Activated CD8-positive, alpha-beta memory T cell treated with anti-CD3 and anti-CD28 coated beads for 48 hours (primary cell): ENCODE results near the gene SLFN12.
A peak's percentile ranks its signal among the peaks of the same experiment; 100 is the strongest.
"Not testable (repeated sequence)": the region's sequence is repeated elsewhere in the genome, so short reads cannot be mapped to it uniquely, and the experiment has no call there.

ENCODE experiments used
- DNase-seq, 3 experiments: peaks; one replicate each; pipeline ENCODE4 v3.0.0-alpha.2; 2020; ENCODE audit warnings: low read depth in 2 of 3, low spot score in 2 of 3

The SLFN12 gene

DNA sequence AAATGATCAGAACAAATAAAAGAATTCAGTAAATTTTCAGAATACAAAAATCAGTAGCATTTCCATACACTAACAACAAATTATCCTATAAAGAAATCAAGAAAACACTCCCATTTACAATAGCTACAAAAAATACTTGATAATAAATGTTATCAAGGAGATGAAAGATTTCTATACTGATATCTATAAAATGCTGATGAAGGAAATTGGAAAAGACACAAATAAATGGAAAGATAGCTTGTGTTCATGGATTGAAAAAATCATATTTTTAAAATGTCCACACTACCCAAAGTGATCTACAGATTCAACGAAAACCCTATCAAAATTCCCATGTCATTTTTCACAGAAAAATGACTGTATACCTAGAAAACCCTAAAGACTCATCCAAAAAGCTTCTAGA, 18.1 kb downstream of the SLFN12 start:
- DNase-seq = no peak

GRCh38 chr17:35407531-35407930, 24.8 kb downstream of the SLFN12 start:
- DNase-seq = no peak

GRCh38 chr17:35406568-35406967, 25.7 kb downstream of the SLFN12 start:
- DNase-seq = no peak

DNA sequence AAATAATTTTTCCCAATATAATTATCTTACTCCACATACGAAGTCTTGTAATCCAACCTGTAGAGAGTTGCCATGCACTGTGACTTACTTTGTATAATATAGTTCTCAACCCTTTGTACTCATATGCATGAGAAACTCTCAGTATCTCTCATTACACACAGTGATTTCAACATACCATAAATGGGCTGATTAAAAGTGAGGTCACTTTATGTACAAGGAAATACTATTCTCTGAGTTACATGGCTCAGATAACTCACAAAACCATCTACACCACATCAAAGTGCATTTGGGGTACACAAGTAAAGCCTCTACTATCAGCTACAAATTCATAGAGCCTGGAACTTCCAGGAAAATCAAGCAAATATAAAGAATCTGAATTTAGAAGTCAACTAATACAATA, 27.9 kb downstream of the SLFN12 start:
- no peak for DNase-seq

- DNase-seq = not testable (repeated sequence)
These were observed 38.5 kb downstream of the SLFN12 start for GRCh38 chr17:35393783-35394182.

DNA sequence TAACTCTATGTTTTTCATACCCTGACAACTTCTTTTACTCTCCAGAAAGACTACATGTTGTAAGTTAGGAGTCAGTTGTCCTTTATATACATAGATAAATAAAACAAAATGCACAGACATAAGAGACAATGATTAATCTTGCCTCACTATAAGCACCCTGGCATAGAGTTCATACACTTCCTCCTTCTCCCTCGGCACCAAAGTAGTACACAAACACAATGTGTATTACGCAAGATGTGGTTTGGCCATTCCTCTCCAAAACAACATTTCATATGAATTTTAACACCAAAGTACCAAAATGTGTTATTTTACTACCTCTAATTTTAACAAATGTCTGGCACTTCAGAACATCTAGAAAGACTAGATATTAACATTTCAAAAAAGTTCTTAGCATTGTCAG, 41.6 kb downstream of the SLFN12 start:
- no peak for DNase-seq

GRCh38 chr17:35390156-35390555, 42.1 kb downstream of the SLFN12 start:
- no peak for DNase-seq

- DNase-seq = no peak
These were observed 44.8 kb downstream of the SLFN12 start for GRCh38 chr17:35387496-35387895.

GRCh38 chr17:35377706-35378105, 54.6 kb downstream of the SLFN12 start:
- no peak for DNase-seq

DNA sequence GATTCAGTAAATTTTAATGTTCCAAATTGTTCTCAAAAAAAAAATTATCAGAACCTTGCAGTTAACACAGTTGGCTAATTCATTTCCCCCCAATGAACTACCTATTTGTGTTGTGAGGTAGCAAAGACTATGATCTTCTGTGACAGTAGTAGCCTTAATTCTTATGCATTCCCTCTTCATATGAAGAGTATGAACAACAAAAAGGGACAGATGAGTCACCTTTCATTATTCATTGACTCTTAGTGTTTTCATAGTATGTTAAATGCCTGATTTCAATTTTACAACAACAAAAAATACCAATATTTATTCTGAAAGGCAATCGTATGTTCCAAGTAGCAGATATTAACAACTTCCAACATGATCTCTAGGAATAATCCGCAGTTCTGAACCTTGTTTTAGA, 55.2 kb downstream of the SLFN12 start:
- DNase-seq = no peak

- no peak for DNase-seq
These were observed 56.1 kb downstream of the SLFN12 start for GRCh38 chr17:35376245-35376644.

- DNase-seq = no peak
These were observed 57.4 kb downstream of the SLFN12 start for GRCh38 chr17:35374766-35375344.

- peak; percentile 29 to 41 (median 36) for DNase-seq
These were observed 58.1 kb downstream of the SLFN12 start for GRCh38 chr17:35373984-35374765.

DNA sequence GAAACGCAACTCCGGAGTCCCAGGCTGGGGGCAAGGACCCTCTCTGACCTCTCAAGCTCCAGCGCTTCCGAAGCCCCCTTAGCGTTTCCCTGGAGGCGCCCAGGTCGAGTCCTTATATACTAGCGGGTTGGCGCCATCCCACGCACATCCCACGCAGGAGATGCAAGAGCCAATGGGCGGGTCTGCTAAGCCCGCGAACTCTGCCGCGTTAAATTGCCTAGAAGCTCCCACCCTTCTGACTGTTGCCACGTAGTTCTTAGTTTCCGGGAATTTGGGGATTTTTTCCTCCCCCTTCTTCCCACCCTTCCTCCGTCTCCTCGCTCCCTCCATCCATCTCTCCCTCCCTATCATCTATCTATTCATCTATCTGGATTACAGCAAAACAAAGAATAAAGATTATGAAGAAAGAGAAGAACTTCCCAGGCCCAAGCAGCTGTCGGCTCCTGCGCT, 58.7 kb downstream of the SLFN12 start, which contains the start of gene SLFN11:
TSS of gene SLFN11 (minus strand) at position 88 of the 450 bp plus-strand sequence. CDS start 9,814 bp downstream, outside the sequence.
- peak; percentile 74 to 92 (median 92) for DNase-seq

- DNase-seq = peak in 1 of 3 experiments; percentile 7
These were observed 59.3 kb downstream of the SLFN12 start for GRCh38 chr17:35372846-35373533.

DNA sequence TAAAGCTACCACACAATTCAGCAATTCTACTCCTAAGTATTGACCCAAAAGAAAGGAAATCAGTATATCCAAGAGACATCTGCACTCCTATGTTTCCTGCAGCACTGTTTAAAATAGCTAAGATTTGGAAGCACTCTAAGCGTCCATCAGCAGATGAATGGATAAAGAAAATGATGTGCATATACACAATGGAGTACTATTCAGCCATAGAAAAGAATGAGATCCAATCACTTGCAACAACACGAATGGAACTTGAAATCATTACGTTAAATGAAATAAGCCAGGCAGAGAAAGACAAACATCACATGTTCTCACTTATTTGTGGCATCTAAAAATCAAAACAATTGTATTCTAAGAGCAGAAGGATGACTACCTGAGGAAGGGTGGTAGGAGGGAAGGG, 60.4 kb downstream of the SLFN12 start:
- DNase-seq = no peak

- no peak for DNase-seq
These were observed 64.0 kb downstream of the SLFN12 start for GRCh38 chr17:35368081-35368830.

- DNase-seq = no peak
These were observed 71.3 kb downstream of the SLFN12 start for GRCh38 chr17:35361027-35361426.
